MM.1S (cell line): ENCODE results near the gene SPAG16.

Source experiments
- DNase-seq: peaks from one replicate; pipeline ENCODE4 v3.0.0-alpha.2; 2015
- H2AFZ ChIP-seq: fragments of 300-600 bp; sonication (generic); 2 replicates; pipeline ENCODE4 v1.6.0; 2016; ENCODE audit warnings: antibody characterized with exemption, low read length
- H3F3A ChIP-seq: fragments of 300-600 bp; sonication (generic); 2 replicates; pipeline ENCODE4 v1.6.1; 2016; ENCODE audit warnings: mild to moderate bottlenecking, antibody characterized with exemption, low read length, moderate library complexity, mixed read lengths; ENCODE audit not compliant: insufficient read depth
- H3K27ac ChIP-seq: fragments of 300-600 bp; sonication (generic); 2 replicates; pipeline ENCODE4 v1.5.1; 2016; ENCODE audit warnings: mild to moderate bottlenecking, low read length
- H3K27me3 ChIP-seq: fragments of 300-600 bp; sonication (generic); replicated peaks from 2 replicates; pipeline ENCODE4 v1.6.0; 2016; ENCODE audit warnings: low read length; ENCODE audit not compliant: insufficient read depth
- H3K36me3 ChIP-seq: fragments of 300-600 bp; sonication (generic); replicated peaks from 2 replicates; pipeline ENCODE4 v1.6.1; 2016; ENCODE audit warnings: mild to moderate bottlenecking, low read length, mixed read lengths; ENCODE audit not compliant: insufficient read depth
- H3K4me1 ChIP-seq: fragments of 300-600 bp; sonication (generic); 2 replicates; pipeline ENCODE4 v1.6.1; 2016; ENCODE audit warnings: low read length, mixed read lengths
- H3K4me2 ChIP-seq: fragments of 300-600 bp; sonication (generic); 2 replicates; pipeline ENCODE4 v1.6.0; 2016; ENCODE audit warnings: low read depth, low read length
- H3K4me3 ChIP-seq: fragments of 300-600 bp; sonication (generic); 2 replicates; pipeline ENCODE4 v1.5.1; 2016; ENCODE audit warnings: low read length, mixed read lengths
- H3K79me2 ChIP-seq: fragments of 300-600 bp; sonication (generic); 2 replicates; pipeline ENCODE4 v1.6.1; 2016; ENCODE audit warnings: mixed run types, low read length, mixed read lengths
- H3K9ac ChIP-seq: fragments of 300-600 bp; sonication (generic); 2 replicates; pipeline ENCODE4 v1.6.1; 2016; ENCODE audit warnings: low read length, mixed read lengths
- H3K9me2 ChIP-seq: fragments of 300-600 bp; sonication (generic); replicated peaks from 2 replicates; pipeline ENCODE4 v1.6.1; 2016; ENCODE audit warnings: mild to moderate bottlenecking, low read length, mixed read lengths; ENCODE audit not compliant: insufficient read depth
- H3K9me3 ChIP-seq: fragments of 300-600 bp; sonication (generic); replicated peaks from 2 replicates; pipeline ENCODE4 v1.6.1; 2016; ENCODE audit warnings: mild to moderate bottlenecking, low read length, mixed read lengths; ENCODE audit not compliant: insufficient read depth
- H4K20me1 ChIP-seq: fragments of 300-600 bp; sonication (generic); 2 replicates; pipeline ENCODE4 v1.6.1; 2016; ENCODE audit warnings: mild to moderate bottlenecking, low read length, moderate library complexity, mixed read lengths; ENCODE audit not compliant: insufficient read depth
- EZH2 ChIP-seq: fragments of 300-600 bp; sonication (generic); optimal IDR thresholded peaks from 2 replicates; pipeline ENCODE3; 2017; ENCODE audit warnings: low read depth, mild to moderate bottlenecking, antibody characterized with exemption, low read length, mixed read lengths
- EZH2phosphoT487 ChIP-seq: fragments of 300-600 bp; sonication (generic); IDR thresholded peaks from 2 replicates; pipeline ENCODE4 v1.6.1; 2018; ENCODE audit warnings: antibody characterized with exemption, low read length
- TF ChIP-seq, protein P1 (sequence below): fragments of 300-600 bp; sonication (generic); IDR thresholded peaks from 2 replicates; pipeline ENCODE4 v1.5.1; 2016; ENCODE audit warnings: antibody characterized with exemption, low read length, mixed read lengths

SPAG16 gene

DNA sequence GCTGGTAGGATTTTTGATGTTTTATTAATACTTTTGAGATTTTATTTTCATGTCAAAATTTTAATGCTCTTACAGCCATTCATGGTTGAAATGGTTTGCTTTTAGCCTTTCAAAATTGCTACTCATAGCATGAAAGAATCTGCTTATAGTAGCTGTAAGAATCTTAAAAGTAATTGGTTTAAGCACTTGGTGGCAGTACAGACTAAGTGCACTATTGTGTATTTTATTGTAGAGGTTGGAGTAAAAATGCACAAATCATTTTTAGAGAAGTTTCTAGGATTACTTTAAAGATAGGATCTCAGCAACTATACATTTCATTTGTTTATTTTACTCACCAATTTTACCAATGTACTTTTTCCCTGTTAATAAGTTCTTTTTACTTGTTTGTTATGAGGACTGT, 205.8 kb downstream of the SPAG16 start:
- Histone ChIP-seq H3K9me3 (no peaks in the 10 kb centered on the region), H4K20me1 (no peaks in the 10 kb centered on the region), H3K27ac (no peak overlapping the region), H3F3A (no peaks in the 10 kb centered on the region), H3K9ac (no peak overlapping the region), H3K4me1 (no peaks in the 10 kb centered on the region), H3K27me3 (no peaks in the 10 kb centered on the region), H2AFZ (no peak overlapping the region), H3K79me2 (no peaks in the 10 kb centered on the region), H3K4me2 (no peak overlapping the region), H3K36me3 (no peaks in the 10 kb centered on the region), H3K9me2 (no peaks in the 10 kb centered on the region), H3K4me3 (no peak overlapping the region)
- TF ChIP-seq, protein P1, sequence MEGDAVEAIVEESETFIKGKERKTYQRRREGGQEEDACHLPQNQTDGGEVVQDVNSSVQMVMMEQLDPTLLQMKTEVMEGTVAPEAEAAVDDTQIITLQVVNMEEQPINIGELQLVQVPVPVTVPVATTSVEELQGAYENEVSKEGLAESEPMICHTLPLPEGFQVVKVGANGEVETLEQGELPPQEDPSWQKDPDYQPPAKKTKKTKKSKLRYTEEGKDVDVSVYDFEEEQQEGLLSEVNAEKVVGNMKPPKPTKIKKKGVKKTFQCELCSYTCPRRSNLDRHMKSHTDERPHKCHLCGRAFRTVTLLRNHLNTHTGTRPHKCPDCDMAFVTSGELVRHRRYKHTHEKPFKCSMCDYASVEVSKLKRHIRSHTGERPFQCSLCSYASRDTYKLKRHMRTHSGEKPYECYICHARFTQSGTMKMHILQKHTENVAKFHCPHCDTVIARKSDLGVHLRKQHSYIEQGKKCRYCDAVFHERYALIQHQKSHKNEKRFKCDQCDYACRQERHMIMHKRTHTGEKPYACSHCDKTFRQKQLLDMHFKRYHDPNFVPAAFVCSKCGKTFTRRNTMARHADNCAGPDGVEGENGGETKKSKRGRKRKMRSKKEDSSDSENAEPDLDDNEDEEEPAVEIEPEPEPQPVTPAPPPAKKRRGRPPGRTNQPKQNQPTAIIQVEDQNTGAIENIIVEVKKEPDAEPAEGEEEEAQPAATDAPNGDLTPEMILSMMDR: peak; percentile 14
- no peak for TF ChIP-seq EZH2phosphoT487
- peak; percentile 16 for DNase-seq

DNA sequence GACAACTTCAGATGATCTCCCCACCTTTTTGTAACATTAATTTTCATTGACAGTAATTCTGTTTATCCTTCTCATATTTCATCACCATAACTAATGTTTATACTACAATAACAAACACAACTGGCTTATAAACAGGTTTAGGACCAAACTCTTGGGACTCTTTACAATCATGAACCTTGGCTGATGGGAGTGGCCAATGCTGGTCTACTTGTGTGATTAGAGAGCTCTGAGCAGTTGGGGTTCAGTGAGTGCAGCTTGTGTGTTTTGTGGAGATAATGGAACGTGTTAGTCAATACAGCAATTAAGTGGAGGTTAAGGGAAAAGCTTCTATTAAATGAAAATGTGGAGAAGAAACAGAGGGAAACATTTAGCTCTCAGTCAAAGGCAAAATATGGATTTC, 207.1 kb downstream of the SPAG16 start:
- H4K20me1 ChIP-seq: no peaks in the 10 kb centered on the region
- no peak overlapping the region for H3K9ac ChIP-seq
- H3K4me2 ChIP-seq: no peak overlapping the region
- no peaks in the 10 kb centered on the region for H3K4me1 ChIP-seq
- no peaks in the 10 kb centered on the region for H3K36me3 ChIP-seq
- no peak overlapping the region for H2AFZ ChIP-seq
- DNase-seq: no peak
- H3K79me2 ChIP-seq: no peaks in the 10 kb centered on the region
- H3K27ac ChIP-seq: no peak overlapping the region
- H3K27me3 ChIP-seq: no peaks in the 10 kb centered on the region
- H3K4me3 ChIP-seq: no peak overlapping the region
- H3K9me3 ChIP-seq: no peaks in the 10 kb centered on the region
- H3F3A ChIP-seq: no peaks in the 10 kb centered on the region
- H3K9me2 ChIP-seq: no peaks in the 10 kb centered on the region
- TF ChIP-seq, protein P1: no peak
- TF ChIP-seq EZH2 (no peak), EZH2phosphoT487 (no peak)

DNA sequence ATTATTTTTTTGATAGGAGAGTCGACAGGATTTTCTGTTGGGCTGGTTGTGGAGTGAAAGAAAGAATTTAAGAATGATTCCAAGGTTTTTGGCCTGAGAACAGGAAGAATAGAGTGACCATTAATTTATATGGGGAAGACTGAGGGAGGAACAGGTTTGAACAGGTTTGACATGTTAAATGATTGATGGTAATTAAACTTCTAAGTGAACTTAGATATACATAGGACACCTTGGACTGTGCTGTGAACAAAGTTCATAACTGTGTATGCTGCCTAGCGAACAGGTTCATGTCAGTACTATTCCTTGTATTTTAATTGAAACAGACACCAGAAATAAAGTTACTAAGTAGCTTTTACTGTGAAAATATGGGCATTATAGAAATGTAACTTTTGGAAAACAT, 212.0 kb downstream of the SPAG16 start:
- Histone ChIP-seq H3K4me1 (no peaks in the 10 kb centered on the region), H3K9me3 (no peaks in the 10 kb centered on the region), H3K9ac (no peak overlapping the region), H3K27ac (no peak overlapping the region), H3K27me3 (no peaks in the 10 kb centered on the region), H3K79me2 (no peaks in the 10 kb centered on the region), H3K9me2 (no peaks in the 10 kb centered on the region), H3F3A (no peaks in the 10 kb centered on the region), H4K20me1 (no peaks in the 10 kb centered on the region), H3K4me2 (no peak overlapping the region), H2AFZ (no peak overlapping the region), H3K4me3 (no peak overlapping the region), H3K36me3 (no peaks in the 10 kb centered on the region)
- DNase-seq: no peak
- TF ChIP-seq EZH2phosphoT487 (no peak), EZH2 (no peak)
- TF ChIP-seq, protein P1: no peak
